Measurements from ENCODE around the gene SIAH1.

Gene SIAH1

DNA sequence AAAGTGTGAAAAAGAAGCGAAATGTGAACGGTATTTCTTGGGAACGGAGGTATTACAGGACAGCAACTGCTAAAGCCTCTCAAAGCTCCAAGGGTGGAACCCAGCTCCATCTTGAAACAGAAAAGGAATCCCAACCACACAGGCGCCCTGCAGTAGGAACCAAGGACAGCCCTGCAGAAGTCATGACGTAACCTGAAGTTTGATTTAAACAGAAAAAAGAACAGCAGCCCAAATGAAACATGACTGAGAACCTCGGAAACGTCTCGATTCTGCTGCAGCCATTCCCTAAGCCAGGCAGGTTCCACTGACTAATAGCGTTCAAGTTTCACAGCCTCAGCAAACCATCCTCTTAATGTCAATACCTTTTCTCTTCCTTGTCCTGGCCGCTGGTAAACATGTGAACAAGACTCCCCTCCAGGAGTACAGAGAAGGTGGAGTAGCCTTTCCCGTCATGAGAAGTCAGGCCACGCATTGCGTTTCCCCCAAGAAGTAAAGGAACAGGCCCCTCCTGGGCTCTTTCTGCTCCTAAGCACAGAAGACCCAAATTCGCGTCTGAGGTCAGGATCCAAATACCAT is 20.1 kb downstream of the SIAH1 start:
- H3K4me3 ChIP-seq (ENCODE audit: low read depth, low read length), result peak overlapping the region; percentile 81
- TF ChIP-seq, protein P1, sequence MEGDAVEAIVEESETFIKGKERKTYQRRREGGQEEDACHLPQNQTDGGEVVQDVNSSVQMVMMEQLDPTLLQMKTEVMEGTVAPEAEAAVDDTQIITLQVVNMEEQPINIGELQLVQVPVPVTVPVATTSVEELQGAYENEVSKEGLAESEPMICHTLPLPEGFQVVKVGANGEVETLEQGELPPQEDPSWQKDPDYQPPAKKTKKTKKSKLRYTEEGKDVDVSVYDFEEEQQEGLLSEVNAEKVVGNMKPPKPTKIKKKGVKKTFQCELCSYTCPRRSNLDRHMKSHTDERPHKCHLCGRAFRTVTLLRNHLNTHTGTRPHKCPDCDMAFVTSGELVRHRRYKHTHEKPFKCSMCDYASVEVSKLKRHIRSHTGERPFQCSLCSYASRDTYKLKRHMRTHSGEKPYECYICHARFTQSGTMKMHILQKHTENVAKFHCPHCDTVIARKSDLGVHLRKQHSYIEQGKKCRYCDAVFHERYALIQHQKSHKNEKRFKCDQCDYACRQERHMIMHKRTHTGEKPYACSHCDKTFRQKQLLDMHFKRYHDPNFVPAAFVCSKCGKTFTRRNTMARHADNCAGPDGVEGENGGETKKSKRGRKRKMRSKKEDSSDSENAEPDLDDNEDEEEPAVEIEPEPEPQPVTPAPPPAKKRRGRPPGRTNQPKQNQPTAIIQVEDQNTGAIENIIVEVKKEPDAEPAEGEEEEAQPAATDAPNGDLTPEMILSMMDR (IDR thresholded peaks at IDR 0.05; ENCODE audit: insufficient read depth, low read depth, low read length, missing control alignments), result no peak
- no peak for DNase-seq (ENCODE audit: low read depth)

DNA sequence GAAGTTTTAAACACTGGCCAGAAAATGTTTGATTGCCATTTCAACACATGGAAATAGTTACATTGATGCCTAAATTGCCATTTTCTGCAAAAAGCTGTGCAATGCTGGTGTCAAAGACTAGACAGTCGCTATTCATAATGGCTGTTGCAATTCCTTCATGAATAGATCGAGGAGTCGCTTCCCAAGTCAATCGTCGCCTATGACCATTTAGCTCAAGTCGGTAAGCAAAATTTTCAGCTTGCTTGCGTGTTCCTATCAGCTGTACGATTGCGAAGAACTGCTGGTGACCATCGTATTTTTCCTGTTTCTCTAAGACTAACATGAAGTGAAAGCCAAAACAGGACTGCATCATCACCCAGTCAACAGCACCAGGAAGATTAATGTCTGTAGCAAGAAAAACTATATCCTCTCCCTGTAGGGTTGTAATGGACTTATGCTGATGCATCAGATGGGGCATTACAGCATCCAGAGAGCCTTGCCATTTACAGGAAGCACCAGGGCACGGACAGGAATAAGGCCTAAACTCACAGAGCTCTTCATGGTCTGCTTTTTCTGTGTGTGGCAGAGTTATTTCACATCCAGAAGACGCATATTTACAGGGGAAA is 23.6 kb downstream of the SIAH1 start:
- no peak overlapping the region for H3K4me3 ChIP-seq (ENCODE audit: low read depth, low read length)

DNA sequence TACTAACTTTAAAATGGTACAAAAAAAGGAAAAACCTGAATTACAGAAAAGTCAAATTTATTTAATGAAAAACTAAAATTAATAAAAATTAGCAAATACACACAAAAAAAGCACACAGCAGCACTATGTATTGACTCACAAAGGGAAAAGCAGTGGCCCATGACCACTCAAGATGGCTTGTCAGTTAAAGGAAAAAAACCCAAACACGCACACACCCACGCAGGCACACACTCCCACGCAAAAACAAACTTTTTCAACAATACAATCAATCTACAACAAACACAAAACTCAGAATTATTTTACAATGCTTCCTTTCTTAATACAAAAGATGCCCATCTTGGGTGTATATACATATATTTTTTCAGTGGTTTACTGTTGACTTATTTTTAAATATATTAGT is 24.2 kb downstream of the SIAH1 start:
- no peak overlapping the region for H3K4me3 ChIP-seq (ENCODE audit: low read depth, low read length)
- TF ChIP-seq, protein P1 (IDR thresholded peaks at IDR 0.05; ENCODE audit: insufficient read depth, low read depth, low read length, missing control alignments), result no peak
- peak; percentile 33 for DNase-seq (ENCODE audit: low read depth)

More for the DNA sequence above, 23.6 kb downstream of the SIAH1 start:
- TF ChIP-seq, protein P1 (IDR thresholded peaks at IDR 0.05; ENCODE audit: insufficient read depth, low read depth, low read length, missing control alignments), result no peak
- DNase-seq (ENCODE audit: low read depth), result no peak

DNA sequence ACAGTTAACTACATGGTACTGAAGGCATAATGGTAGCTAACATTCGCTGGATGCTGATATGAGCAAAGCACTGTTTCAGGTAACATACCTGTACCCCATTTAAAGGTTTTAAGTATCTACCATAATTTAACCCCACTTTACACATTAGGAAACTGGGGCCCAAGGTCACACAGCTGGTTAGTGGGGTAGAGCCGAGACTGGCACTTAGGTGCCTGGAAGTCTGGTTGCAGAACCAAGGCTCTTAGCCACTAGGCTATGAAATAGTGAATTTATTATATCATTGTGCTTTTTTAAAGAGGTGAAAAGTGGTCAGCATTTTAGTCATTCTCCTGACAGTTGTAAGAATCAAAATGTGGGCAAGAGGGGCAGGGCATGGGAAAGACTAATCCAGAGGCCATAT is 25.2 kb downstream of the SIAH1 start:
- H3K4me3 ChIP-seq (ENCODE audit: low read depth, low read length), result no peak overlapping the region
- TF ChIP-seq, protein P1 (IDR thresholded peaks at IDR 0.05; ENCODE audit: insufficient read depth, low read depth, low read length, missing control alignments), result no peak
- no peak for DNase-seq (ENCODE audit: low read depth)

GRCh38 chr16:48358419-48358818 is 26.8 kb downstream of the SIAH1 start:
- no peak overlapping the region for H3K4me3 ChIP-seq (ENCODE audit: low read depth, low read length)
- TF ChIP-seq, protein P1 (IDR thresholded peaks at IDR 0.05; ENCODE audit: insufficient read depth, low read depth, low read length, missing control alignments), result no peak
- DNase-seq (ENCODE audit: low read depth), result no peak

DNA sequence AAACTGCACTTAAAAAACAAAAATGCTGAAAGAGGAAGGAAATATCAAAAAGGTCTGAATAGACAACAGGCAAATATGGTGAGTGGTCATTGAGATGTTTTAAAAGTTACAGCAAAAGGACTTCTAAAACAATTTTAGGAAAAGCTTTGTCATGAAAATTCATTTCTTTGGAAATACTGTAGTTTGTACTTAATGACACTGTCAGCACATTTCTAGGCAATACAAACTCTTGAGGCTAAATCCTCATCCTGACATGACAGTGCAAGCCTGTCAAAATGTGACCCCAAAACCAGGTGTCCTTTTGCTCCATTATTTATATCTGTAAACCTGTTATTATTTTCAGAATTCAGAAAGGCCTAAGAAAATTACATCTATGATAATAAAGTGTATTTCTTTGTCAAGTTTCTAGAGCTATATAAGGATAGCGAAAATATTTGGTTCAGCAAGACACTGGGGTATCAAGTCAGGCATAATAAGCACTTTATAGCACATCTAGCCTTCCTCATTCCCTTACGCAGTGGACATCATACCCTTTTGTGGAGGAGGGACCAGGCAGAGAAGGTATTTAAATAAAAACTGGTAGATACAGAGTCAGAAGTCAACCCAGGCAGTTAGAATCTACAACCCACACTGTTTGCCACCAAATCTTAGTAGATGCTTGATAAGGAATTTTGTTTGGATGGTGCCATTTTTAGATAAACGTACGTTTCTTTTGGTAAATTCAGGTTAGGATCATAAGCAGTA is 28.4 kb downstream of the SIAH1 start:
- DNase-seq (ENCODE audit: low read depth), result no peak
- TF ChIP-seq, protein P1 (IDR thresholded peaks at IDR 0.05; ENCODE audit: insufficient read depth, low read depth, low read length, missing control alignments), result no peak

More for the DNA sequence above, 28.4 kb downstream of the SIAH1 start:
- H3K4me3 ChIP-seq (ENCODE audit: low read depth, low read length), result no peak overlapping the region

Measured in GM12865 (cell line).